ENCODE measurements around the gene SRSF5.
"Not testable (repeated sequence)": the region's sequence is repeated elsewhere in the genome, so short reads cannot be mapped to it uniquely, and the experiment has no call there.

Gene SRSF5

GRCh38 chr14:69766984-69767368 lies at the start of gene SRSF5:
TSS of gene SRSF5 (plus strand) at chr14:69767142. CDS start at chr14:69768157, 1,015 bp downstream.
- DNase-seq = peak; percentile 94

GRCh38 chr14:69718614-69719013 lies 48.3 kb upstream of the SRSF5 start:
- DNase-seq = not testable (repeated sequence)

GRCh38 chr14:69719501-69719951 lies 47.4 kb upstream of the SRSF5 start:
- no peak for DNase-seq

- no peak for DNase-seq
Observed at GRCh38 chr14:69720912-69721311, 46.0 kb upstream of the SRSF5 start.

- peak; percentile 68 for DNase-seq
Observed at GRCh38 chr14:69726761-69727511, 40.0 kb upstream of the SRSF5 start.

- DNase-seq = no peak
Observed at GRCh38 chr14:69727860-69728259, 39.1 kb upstream of the SRSF5 start.

GRCh38 chr14:69731919-69732598 lies 34.9 kb upstream of the SRSF5 start:
- DNase-seq = not testable (repeated sequence)

GRCh38 chr14:69736405-69736804 lies 30.5 kb upstream of the SRSF5 start:
- not testable (repeated sequence) for DNase-seq

- DNase-seq = no peak
Observed at GRCh38 chr14:69741055-69741454, 25.9 kb upstream of the SRSF5 start.

- no peak for DNase-seq
Observed at GRCh38 chr14:69749956-69750355, 17.0 kb upstream of the SRSF5 start.

GRCh38 chr14:69750495-69750894 lies 16.4 kb upstream of the SRSF5 start:
- no peak for DNase-seq

- DNase-seq = no peak
Observed at GRCh38 chr14:69752773-69753172, 14.2 kb upstream of the SRSF5 start.

GRCh38 chr14:69753860-69754259 lies 13.1 kb upstream of the SRSF5 start:
- no peak for DNase-seq

- DNase-seq = no peak
Observed at GRCh38 chr14:69754487-69754886, 12.5 kb upstream of the SRSF5 start.

GRCh38 chr14:69755296-69755695 lies 11.6 kb upstream of the SRSF5 start:
- no peak for DNase-seq

GRCh38 chr14:69755784-69756183 lies 11.2 kb upstream of the SRSF5 start:
- DNase-seq = no peak

GRCh38 chr14:69756298-69756697 lies 10.6 kb upstream of the SRSF5 start:
- DNase-seq = no peak

- no peak for DNase-seq
Observed at GRCh38 chr14:69760810-69761209, 6.1 kb upstream of the SRSF5 start.

- DNase-seq = no peak
Observed at GRCh38 chr14:69763761-69764510, 3.0 kb upstream of the SRSF5 start.

- DNase-seq = peak; percentile 89
Observed at GRCh38 chr14:69767369-69767999, 542 bp downstream of the SRSF5 start.

- DNase-seq = no peak
Observed at GRCh38 chr14:69768873-69769272, 1.9 kb downstream of the SRSF5 start.

GRCh38 chr14:69769623-69770022 lies 2.7 kb downstream of the SRSF5 start:
- no peak for DNase-seq

GRCh38 chr14:69770559-69770958 lies 3.6 kb downstream of the SRSF5 start:
- DNase-seq = no peak
